Measurements from ENCODE around the gene SLC22A12. TPM values are rescaled to one million over a fixed set of nuclear protein-coding genes. Genes with fewer than 3 reads are reported as not detected.

The SLC22A12 gene
- total RNA-seq, 1 experiment from 2014 or later: not detected

- peak; percentile 86 for DNase-seq
- H3K4me3 ChIP-seq (ENCODE audit: insufficient read depth, low read depth, low read length): peak overlapping the region; percentile 12; the same call in 1 of the 2 replicates
Observed at GRCh38 chr11:64644647-64645275, 53.7 kb downstream of the SLC22A12 start.

GRCh38 chr11:64647019-64647779, 56.2 kb downstream of the SLC22A12 start:
- no peaks in the 10 kb centered on the region for H3K36me3 ChIP-seq (replicated peaks; ENCODE audit: control insufficient read depth, insufficient read depth, low read length)
- no peak for DNase-seq
- no peak overlapping the region for H3K4me3 ChIP-seq (ENCODE audit: insufficient read depth, low read depth, low read length)
- H3K27me3 ChIP-seq (ENCODE audit: control insufficient read depth, insufficient read depth, low read length): peaks cover 43% of the 10 kb centered on the region

More at GRCh38 chr11:64644647-64645275, 53.7 kb downstream of the SLC22A12 start:
- Histone ChIP-seq H3K27me3 (ENCODE audit: control insufficient read depth, insufficient read depth, low read length) (peaks cover 68% of the 10 kb centered on the region), H3K36me3 (replicated peaks; ENCODE audit: control insufficient read depth, insufficient read depth, low read length) (no peaks in the 10 kb centered on the region)

GRCh38 chr11:64648551-64648950, 57.5 kb downstream of the SLC22A12 start:
- H3K36me3 ChIP-seq (replicated peaks; ENCODE audit: control insufficient read depth, insufficient read depth, low read length): no peaks in the 10 kb centered on the region
- no peak for DNase-seq
- no peak overlapping the region for H3K4me3 ChIP-seq (ENCODE audit: insufficient read depth, low read depth, low read length)
- peaks cover 34% of the 10 kb centered on the region for H3K27me3 ChIP-seq (ENCODE audit: control insufficient read depth, insufficient read depth, low read length)

DNA sequence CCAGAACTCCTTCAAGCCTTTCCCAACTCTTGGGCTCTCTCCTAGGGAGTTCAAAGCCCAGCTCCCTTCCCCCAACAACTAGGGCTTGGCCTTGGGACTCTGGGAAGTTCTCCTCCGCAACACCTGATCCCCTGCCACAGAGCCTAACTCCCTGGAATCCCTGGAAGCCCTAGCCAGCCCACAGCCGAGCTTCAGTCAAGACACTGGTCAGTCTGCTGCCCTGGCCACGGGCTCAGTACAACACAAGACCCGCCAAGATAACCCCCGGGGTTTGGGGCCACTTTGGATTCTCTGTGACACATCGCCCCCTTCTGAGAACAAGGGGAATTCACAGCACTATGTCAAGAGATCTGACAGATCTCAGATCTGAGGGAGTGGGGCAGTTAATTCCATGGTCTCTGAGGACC, 58.3 kb downstream of the SLC22A12 start:
- H3K36me3 ChIP-seq (replicated peaks; ENCODE audit: control insufficient read depth, insufficient read depth, low read length): no peaks in the 10 kb centered on the region
- H3K4me3 ChIP-seq (ENCODE audit: insufficient read depth, low read depth, low read length): no peak overlapping the region
- peak; percentile 87 for DNase-seq
- peaks cover 27% of the 10 kb centered on the region for H3K27me3 ChIP-seq (ENCODE audit: control insufficient read depth, insufficient read depth, low read length)

GRCh38 chr11:64650923-64651523, 60.0 kb downstream of the SLC22A12 start:
- Histone ChIP-seq H3K4me3 (ENCODE audit: insufficient read depth, low read depth, low read length) (no peak overlapping the region), H3K27me3 (ENCODE audit: control insufficient read depth, insufficient read depth, low read length) (peaks cover 10% of the 10 kb centered on the region), H3K36me3 (replicated peaks; ENCODE audit: control insufficient read depth, insufficient read depth, low read length) (no peaks in the 10 kb centered on the region)
- DNase-seq: peak; percentile 85

Other genes starting within 250 kb of the SLC22A12 start
- 16.0 and 17.6 TPM in 2 replicates for gene RPS6KA4, start 232.1 kb upstream of the SLC22A12 start, total RNA-seq (2014; rRNA removed; shearing (Covaris generic))
- gene SLC22A11, start 35.3 kb upstream of the SLC22A12 start, total RNA-seq (2014; rRNA removed; shearing (Covaris generic)): 0.67 TPM in 1 of 2 replicates, not detected in the other
- gene NRXN2, start 132.0 kb downstream of the SLC22A12 start, total RNA-seq (2014; rRNA removed; shearing (Covaris generic)): 0.85 and 1.9 TPM in 2 replicates
- 9.2 and 12.3 TPM in 2 replicates for gene RASGRP2, start 152.9 kb downstream of the SLC22A12 start, total RNA-seq (2014; rRNA removed; shearing (Covaris generic))
- gene PYGM, start 168.8 kb downstream of the SLC22A12 start, total RNA-seq (2014; rRNA removed; shearing (Covaris generic)): 2.9 and 6.4 TPM in 2 replicates
- gene SF1, start 187.3 kb downstream of the SLC22A12 start, total RNA-seq (2014; rRNA removed; shearing (Covaris generic)): 66.5 and 80.0 TPM in 2 replicates
- gene MAP4K2, start 212.0 kb downstream of the SLC22A12 start, total RNA-seq (2014; rRNA removed; shearing (Covaris generic)): 24.5 and 29.7 TPM in 2 replicates
- 31.7 and 40.0 TPM in 2 replicates for gene MEN1, start 219.3 kb downstream of the SLC22A12 start, total RNA-seq (2014; rRNA removed; shearing (Covaris generic))

Data from H7 (cell line).